ENCODE measurements around the gene ATF2. TPM values are rescaled to one million over a fixed set of nuclear protein-coding genes. Genes with fewer than 3 reads are reported as not detected.

Gene ATF2
- total and polyA plus RNA-seq, 2 of the 13 experiments (the other 11 are each of a cell fraction or from before 2014, with no cell fraction given): 91.6 to 95.1 TPM

DNA sequence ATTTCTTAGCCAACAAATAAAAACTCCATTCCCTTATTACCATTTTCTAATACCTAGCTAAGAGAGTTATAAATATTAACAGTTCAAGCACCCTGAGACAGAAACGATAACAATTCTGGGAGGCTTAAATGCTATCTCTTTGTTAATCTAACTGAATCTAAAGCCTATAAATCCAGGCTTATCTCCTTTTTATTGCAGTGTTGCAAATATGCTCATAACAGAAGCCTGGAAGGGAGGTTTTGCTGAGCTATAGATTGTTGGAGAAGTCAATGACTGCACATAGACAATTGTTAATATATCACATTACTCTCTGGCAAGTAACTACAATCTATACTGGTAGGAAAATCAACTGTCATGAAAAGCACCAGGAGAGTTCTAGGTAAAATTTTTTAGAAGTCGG, 30.2 kb downstream of the ATF2 start (continued):
- TF ChIP-seq, protein P1, sequence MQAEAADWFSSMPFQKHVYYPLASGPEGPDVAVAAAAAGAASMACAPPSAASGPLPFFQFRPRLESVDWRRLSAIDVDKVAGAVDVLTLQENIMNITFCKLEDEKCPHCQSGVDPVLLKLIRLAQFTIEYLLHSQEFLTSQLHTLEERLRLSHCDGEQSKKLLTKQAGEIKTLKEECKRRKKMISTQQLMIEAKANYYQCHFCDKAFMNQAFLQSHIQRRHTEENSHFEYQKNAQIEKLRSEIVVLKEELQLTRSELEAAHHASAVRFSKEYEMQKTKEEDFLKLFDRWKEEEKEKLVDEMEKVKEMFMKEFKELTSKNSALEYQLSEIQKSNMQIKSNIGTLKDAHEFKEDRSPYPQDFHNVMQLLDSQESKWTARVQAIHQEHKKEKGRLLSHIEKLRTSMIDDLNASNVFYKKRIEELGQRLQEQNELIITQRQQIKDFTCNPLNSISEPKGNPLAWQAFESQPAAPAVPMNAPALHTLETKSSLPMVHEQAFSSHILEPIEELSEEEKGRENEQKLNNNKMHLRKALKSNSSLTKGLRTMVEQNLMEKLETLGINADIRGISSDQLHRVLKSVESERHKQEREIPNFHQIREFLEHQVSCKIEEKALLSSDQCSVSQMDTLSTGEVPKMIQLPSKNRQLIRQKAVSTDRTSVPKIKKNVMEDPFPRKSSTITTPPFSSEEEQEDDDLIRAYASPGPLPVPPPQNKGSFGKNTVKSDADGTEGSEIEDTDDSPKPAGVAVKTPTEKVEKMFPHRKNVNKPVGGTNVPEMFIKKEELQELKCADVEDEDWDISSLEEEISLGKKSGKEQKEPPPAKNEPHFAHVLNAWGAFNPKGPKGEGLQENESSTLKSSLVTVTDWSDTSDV (CRISPR knock-in tag; IDR thresholded peaks at IDR 0.05): no peak

DNA sequence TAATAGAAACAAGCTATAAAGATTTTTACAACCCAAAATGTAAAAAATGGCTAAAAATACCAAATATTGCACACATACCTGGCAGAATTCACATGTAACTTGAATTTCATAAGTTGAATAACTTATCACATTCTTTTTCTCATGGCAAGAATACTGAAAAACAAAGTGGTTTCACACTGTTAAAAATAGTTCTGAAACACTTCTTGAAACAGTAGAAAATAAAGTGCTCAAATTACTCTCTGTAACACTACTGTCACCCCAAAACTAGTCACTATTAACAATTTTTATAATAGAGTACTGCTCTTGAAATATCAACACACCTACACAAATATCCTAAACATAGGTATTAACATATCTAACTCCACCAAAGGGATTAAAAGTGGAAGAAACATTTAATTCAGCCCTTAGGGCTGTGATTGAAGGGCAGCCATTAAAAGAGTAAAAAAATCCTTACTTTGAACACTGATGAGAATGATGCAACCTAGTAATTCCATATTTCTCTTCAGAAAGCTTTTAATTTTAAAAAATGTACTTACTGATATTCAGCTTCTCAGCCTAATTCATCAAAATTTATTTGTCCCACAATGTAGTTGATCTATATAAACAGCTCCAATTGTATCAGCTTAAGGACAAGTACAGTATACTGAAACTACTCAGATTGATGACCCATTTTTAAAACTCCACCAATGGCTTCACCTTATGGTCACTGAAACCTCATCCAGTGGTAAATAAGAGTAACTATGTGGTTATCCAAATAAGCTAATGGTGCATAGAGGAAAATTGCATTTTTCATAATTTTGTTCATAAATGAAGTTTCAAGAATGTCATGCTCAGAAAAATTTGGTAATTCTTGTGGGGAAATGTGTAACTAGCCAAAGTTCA, 31.4 kb downstream of the ATF2 start:
- Histone ChIP-seq H3K4me1 (ENCODE audit: insufficient read depth, low read length) (no peaks in the 10 kb centered on the region), H3K79me2 (ENCODE audit: insufficient read depth, low read length) (peaks cover 48% of the 10 kb centered on the region), H3K9me3 (ENCODE audit: low read length) (no peaks in the 10 kb centered on the region), H3K36me3 (replicated peaks in 1 of 2; ENCODE audit: control insufficient read depth in 1 of 2, insufficient read depth in 2 of 2, low read length in 2 of 2) (peaks cover 15 to 52% of the 10 kb centered on the region in 2 experiments), H4K20me1 (ENCODE audit: insufficient read depth, low read length) (peaks cover 2% of the 10 kb centered on the region; the same call in 1 of the 2 replicates), H3K27me3 (ENCODE audit: control insufficient read depth in 1 of 2, insufficient read depth in 2 of 2, low read length in 2 of 2) (no peaks in the 10 kb centered on the region), H2AFZ (ENCODE audit: low read length) (no peak overlapping the region), H3K27ac (ENCODE audit: extremely low read length, insufficient read depth, low read length) (no peak overlapping the region), H3K9ac (ENCODE audit: insufficient read depth, low read depth, low read length) (no peak overlapping the region), H3K4me2 (ENCODE audit: low read depth, low read length) (no peak overlapping the region), H3K4me3 (replicated peaks in 1 of 3; ENCODE audit: insufficient read depth in 1 of 3, low read depth in 2 of 3, low read length in 3 of 3) (no peak overlapping the region)
- ChIA-PET POLR2A (no interaction called here), CTCF (ENCODE audit: low intra/inter-chr PET ratio, low total read pairs) (no interaction called here)
- FAIRE-seq (no peak), DNase-seq (ENCODE audit: low spot score) (no peak), ATAC-seq (no peak)
- no TSS peak for BruUV-seq (replicated peaks)
- intact Hi-C loops (cut with micrococcal nuclease; ENCODE audit: unreplicated experiment): no loop called here
- no peak for TF ChIP-seq NFYC (CRISPR knock-in tag; IDR thresholded peaks at IDR 0.05)
- no peak for TF ChIP-seq JUNB (CRISPR knock-in tag; IDR thresholded peaks at IDR 0.05; ENCODE audit: borderline replicate concordance)
- no peak for TF ChIP-seq ZFP82 (CRISPR knock-in tag; IDR thresholded peaks at IDR 0.05; ENCODE audit: borderline replicate concordance)
- no peak for TF ChIP-seq ZBTB38 (CRISPR knock-in tag; IDR thresholded peaks at IDR 0.05)
- in situ Hi-C loops (cut with HindIII; ENCODE audit: extremely low pct_ligation_motif_present, low pct_unique_long_range_greater_than_20kb): no loop called here

Data from HepG2 (cell line).